ENCODE measurements around the gene CASQ1.

Gene CASQ1

GRCh38 chr1:160189649-160190625, at the start of gene CASQ1:
Gene CASQ1 (plus strand): TSS chr1:160190575. CDS start chr1:160190752, 177 bp downstream.
- H3K4me3 ChIP-seq (ENCODE audit: low read depth, low read length): no peak within 1 kb of the TSS
- ChIA-PET CTCF (interaction anchor here (0.5 to 6.7 kb wide), 15 partner anchors 13 to 469 kb away, joined by 3 to 88 read pairs (median 4); partner anchors contain the start of genes PEA15 and PIGM), POLR2A (no interaction called here)
- no peaks in the 10 kb centered on the region for H3K9me3 ChIP-seq (ENCODE audit: control insufficient read depth, insufficient read depth, low read depth, low read length)
- TF ChIP-seq ZBTB17 (tag by site-specific recombination; IDR thresholded peaks at IDR 0.05) (peak; percentile 26; the same call in 1 of the 2 replicates), TRIM28 (IDR thresholded peaks at IDR 0.05; ENCODE audit: borderline replicate concordance, low read length) (no peak), ZSCAN16 (tag by site-specific recombination; IDR thresholded peaks at IDR 0.05) (no peak), SP3 (tag by site-specific recombination; IDR thresholded peaks at IDR 0.05) (0 out of 2 replicates have a peak, but pooled peaks have one; percentile 10), ZNF280D (tag by site-specific recombination; IDR thresholded peaks at IDR 0.05) (no peak), KLF16 (tag by site-specific recombination; IDR thresholded peaks at IDR 0.05) (no peak), ZBTB6 (tag by site-specific recombination; IDR thresholded peaks at IDR 0.05) (peak; percentile 10; the same call in 1 of the 2 replicates), ZNF692 (tag by site-specific recombination; IDR thresholded peaks at IDR 0.05) (0 out of 2 replicates have a peak, but pooled peaks have one; percentile 27), ATF2 (tag by site-specific recombination; IDR thresholded peaks at IDR 0.05; ENCODE audit: low read depth) (peak; percentile 64; the same call in 1 of the 2 replicates), KLF17 (tag by site-specific recombination; IDR thresholded peaks at IDR 0.05) (peak; percentile 93), ZNF132 (tag by site-specific recombination; IDR thresholded peaks at IDR 0.05; ENCODE audit: borderline replicate concordance) (no peak), SALL2 (tag by site-specific recombination; IDR thresholded peaks at IDR 0.05; ENCODE audit: borderline replicate concordance) (no peak), PATZ1 (tag by site-specific recombination; IDR thresholded peaks at IDR 0.05) (peak; percentile 32; the same call in 1 of the 2 replicates), ZNF626 (tag by site-specific recombination; IDR thresholded peaks at IDR 0.05) (no peak), ZNF830 (tag by site-specific recombination; IDR thresholded peaks at IDR 0.05; ENCODE audit: low read depth) (no peak), PRDM10 (tag by site-specific recombination; IDR thresholded peaks at IDR 0.05) (peak; percentile 59; the same call in 1 of the 2 replicates), SP7 (tag by site-specific recombination; IDR thresholded peaks at IDR 0.05) (peak; percentile 55; the same call in 1 of the 2 replicates)
- H3K27ac ChIP-seq (ENCODE audit: extremely low read depth, low read depth, low read length): no peak within 1 kb of the TSS
- no peaks in the 10 kb centered on the region for H3K4me1 ChIP-seq (ENCODE audit: control insufficient read depth, insufficient read depth, low read length)
- no peaks in the 10 kb centered on the region for H3K36me3 ChIP-seq (ENCODE audit: control insufficient read depth in 2 of 2, insufficient read depth in 1 of 2, low read length in 2 of 2)

Measured in HEK293 (cell line).